ENCODE measurements around the gene WDR75. TPM values are rescaled to one million over a fixed set of nuclear protein-coding genes. Genes with fewer than 3 reads are reported as not detected.

WDR75 gene
- total and polyA plus RNA-seq, 2 of the 13 experiments (the other 11 are each of a cell fraction or from before 2014, with no cell fraction given), result 63.0 to 74.1 TPM

DNA sequence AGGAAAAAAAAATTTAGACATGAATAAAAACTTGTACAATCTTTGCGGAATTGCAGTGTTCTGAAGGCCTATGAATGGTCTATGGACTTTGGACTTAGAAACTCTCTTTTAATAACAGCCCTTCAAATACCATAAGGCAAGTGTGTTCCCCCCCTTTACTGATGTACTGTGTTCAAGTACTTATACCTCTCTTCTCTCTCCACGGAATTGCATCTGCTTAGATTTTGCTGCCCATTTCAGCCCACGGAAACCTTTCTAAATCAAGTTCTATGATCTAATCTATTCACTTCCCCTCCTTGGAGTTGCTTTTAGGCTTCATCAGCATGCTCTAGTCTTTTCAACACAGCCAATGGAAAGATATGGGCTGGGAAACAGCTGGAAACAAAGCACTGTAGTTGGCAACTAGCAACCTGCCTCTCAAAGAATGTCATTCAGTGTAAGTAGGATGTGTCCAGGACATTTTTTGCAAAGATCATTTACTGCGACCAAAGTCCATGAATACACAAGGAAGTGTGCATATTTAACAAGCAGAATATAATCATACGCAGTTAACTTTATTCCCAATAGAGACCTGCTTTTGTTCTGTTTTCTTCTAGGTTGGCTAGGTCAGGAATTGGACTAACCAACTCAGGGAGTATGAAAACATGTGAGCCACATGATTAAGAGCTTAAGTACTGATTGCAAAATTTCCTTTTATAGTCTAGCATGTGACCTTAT, 81.3 kb downstream of the WDR75 start (continued):
- TF ChIP-seq, protein P1, sequence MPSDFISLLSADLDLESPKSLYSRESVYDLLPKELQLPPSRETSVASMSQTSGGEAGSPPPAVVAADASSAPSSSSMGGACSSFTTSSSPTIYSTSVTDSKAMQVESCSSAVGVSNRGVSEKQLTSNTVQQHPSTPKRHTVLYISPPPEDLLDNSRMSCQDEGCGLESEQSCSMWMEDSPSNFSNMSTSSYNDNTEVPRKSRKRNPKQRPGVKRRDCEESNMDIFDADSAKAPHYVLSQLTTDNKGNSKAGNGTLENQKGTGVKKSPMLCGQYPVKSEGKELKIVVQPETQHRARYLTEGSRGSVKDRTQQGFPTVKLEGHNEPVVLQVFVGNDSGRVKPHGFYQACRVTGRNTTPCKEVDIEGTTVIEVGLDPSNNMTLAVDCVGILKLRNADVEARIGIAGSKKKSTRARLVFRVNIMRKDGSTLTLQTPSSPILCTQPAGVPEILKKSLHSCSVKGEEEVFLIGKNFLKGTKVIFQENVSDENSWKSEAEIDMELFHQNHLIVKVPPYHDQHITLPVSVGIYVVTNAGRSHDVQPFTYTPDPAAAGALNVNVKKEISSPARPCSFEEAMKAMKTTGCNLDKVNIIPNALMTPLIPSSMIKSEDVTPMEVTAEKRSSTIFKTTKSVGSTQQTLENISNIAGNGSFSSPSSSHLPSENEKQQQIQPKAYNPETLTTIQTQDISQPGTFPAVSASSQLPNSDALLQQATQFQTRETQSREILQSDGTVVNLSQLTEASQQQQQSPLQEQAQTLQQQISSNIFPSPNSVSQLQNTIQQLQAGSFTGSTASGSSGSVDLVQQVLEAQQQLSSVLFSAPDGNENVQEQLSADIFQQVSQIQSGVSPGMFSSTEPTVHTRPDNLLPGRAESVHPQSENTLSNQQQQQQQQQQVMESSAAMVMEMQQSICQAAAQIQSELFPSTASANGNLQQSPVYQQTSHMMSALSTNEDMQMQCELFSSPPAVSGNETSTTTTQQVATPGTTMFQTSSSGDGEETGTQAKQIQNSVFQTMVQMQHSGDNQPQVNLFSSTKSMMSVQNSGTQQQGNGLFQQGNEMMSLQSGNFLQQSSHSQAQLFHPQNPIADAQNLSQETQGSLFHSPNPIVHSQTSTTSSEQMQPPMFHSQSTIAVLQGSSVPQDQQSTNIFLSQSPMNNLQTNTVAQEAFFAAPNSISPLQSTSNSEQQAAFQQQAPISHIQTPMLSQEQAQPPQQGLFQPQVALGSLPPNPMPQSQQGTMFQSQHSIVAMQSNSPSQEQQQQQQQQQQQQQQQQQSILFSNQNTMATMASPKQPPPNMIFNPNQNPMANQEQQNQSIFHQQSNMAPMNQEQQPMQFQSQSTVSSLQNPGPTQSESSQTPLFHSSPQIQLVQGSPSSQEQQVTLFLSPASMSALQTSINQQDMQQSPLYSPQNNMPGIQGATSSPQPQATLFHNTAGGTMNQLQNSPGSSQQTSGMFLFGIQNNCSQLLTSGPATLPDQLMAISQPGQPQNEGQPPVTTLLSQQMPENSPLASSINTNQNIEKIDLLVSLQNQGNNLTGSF (CRISPR knock-in tag; IDR thresholded peaks at IDR 0.05), result no peak
- TF ChIP-seq ZNF605 (CRISPR knock-in tag; IDR thresholded peaks at IDR 0.05) (no peak), IKZF5 (CRISPR knock-in tag; IDR thresholded peaks at IDR 0.05) (peak; percentile 45; the same call in 1 of the 2 replicates), ZNF451 (CRISPR knock-in tag; IDR thresholded peaks at IDR 0.05) (no peak), ATRX (CRISPR knock-in tag; IDR thresholded peaks at IDR 0.05; ENCODE audit: borderline replicate concordance) (no peak), MTERF4 (CRISPR knock-in tag; IDR thresholded peaks at IDR 0.05) (no peak), ATAD3A (CRISPR knock-in tag; IDR thresholded peaks at IDR 0.05) (no peak), ZNF784 (CRISPR knock-in tag; IDR thresholded peaks at IDR 0.05; ENCODE audit: borderline replicate concordance) (no peak), ZBTB21 (CRISPR knock-in tag; IDR thresholded peaks at IDR 0.05) (no peak), ZGPAT (CRISPR knock-in tag; IDR thresholded peaks at IDR 0.05) (no peak), ZNF333 (CRISPR knock-in tag; IDR thresholded peaks at IDR 0.05; ENCODE audit: borderline replicate concordance) (no peak), ZNF274 (CRISPR knock-in tag; IDR thresholded peaks at IDR 0.05) (no peak), CBX2 (IDR thresholded peaks at IDR 0.05; ENCODE audit: low read depth, low read length) (no peak), CBX2 (CRISPR knock-in tag; IDR thresholded peaks at IDR 0.05; ENCODE audit: low read depth) (no peak)
- TF ChIP-seq, protein P2, sequence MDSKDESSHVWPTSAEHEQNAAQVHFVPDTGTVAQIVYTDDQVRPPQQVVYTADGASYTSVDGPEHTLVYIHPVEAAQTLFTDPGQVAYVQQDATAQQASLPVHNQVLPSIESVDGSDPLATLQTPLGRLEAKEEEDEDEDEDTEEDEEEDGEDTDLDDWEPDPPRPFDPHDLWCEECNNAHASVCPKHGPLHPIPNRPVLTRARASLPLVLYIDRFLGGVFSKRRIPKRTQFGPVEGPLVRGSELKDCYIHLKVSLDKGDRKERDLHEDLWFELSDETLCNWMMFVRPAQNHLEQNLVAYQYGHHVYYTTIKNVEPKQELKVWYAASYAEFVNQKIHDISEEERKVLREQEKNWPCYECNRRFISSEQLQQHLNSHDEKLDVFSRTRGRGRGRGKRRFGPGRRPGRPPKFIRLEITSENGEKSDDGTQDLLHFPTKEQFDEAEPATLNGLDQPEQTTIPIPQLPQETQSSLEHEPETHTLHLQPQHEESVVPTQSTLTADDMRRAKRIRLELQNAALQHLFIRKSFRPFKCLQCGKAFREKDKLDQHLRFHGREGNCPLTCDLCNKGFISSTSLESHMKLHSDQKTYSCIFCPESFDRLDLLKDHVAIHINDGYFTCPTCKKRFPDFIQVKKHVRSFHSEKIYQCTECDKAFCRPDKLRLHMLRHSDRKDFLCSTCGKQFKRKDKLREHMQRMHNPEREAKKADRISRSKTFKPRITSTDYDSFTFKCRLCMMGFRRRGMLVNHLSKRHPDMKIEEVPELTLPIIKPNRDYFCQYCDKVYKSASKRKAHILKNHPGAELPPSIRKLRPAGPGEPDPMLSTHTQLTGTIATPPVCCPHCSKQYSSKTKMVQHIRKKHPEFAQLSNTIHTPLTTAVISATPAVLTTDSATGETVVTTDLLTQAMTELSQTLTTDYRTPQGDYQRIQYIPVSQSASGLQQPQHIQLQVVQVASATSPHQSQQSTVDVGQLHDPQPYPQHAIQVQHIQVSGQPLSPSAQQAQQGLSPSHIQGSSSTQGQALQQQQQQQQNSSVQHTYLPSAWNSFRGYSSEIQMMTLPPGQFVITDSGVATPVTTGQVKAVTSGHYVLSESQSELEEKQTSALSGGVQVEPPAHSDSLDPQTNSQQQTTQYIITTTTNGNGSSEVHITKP (CRISPR knock-in tag; IDR thresholded peaks at IDR 0.05; ENCODE audit: low read depth), result no peak
